K562 (cell line): ENCODE results near the gene PLXNB2. TPM values are rescaled to one million over a fixed set of nuclear protein-coding genes. Genes with fewer than 3 reads are reported as not detected.

Experiments
- CXXC5 ChIP-seq: fragments of 250-450 bp; sonication (Bioruptor Pico); IDR thresholded peaks from 2 replicates; pipeline ENCODE4 v1.8.0; 2022; ENCODE audit warnings: inconsistent platforms, mild to moderate bottlenecking, moderate library complexity
- GATA2 ChIP-seq: sonication (generic); formaldehyde crosslinking; IDR thresholded peaks from 2 replicates; pipeline ENCODE4 v1.4.0; 2020; ENCODE audit warnings: mild to moderate bottlenecking, missing genetic modification reagents
- HIVEP1 ChIP-seq: fragments of 250-450 bp; sonication (Bioruptor Pico); IDR thresholded peaks from 2 replicates; pipeline ENCODE4 v1.4.0; 2020; ENCODE audit warnings: mild to moderate bottlenecking
- KAT2B ChIP-seq: IDR thresholded peaks from one replicate; pipeline ENCODE4 v1.6.1; 2012; ENCODE audit warnings: low read depth, mild to moderate bottlenecking, control low read depth, inconsistent platforms, low read length, moderate library complexity
- KLF1 ChIP-seq: fragments of 450-650 bp; IDR thresholded peaks from 2 replicates; pipeline ENCODE4 v1.6.1; 2016; ENCODE audit warnings: missing genetic modification characterization, missing compliant biosample characterization
- LARP7 ChIP-seq: fragments of 450-650 bp; IDR thresholded peaks from 2 replicates; pipeline ENCODE4 v1.6.1; 2016
- RBM39 ChIP-seq: fragments of 200-400 bp; formaldehyde crosslinking; optimal IDR thresholded peaks from 2 replicates; pipeline ENCODE3; 2018; ENCODE audit warnings: low read depth, low read length
- SMARCB1 ChIP-seq: IDR thresholded peaks from 2 replicates; pipeline ENCODE4 v1.6.1; 2011; ENCODE audit warnings: improper control_type of control experiment, low read depth; ENCODE audit not compliant: insufficient read length
- STAT5B ChIP-seq: fragments of 250-450 bp; sonication (Bioruptor Pico); IDR thresholded peaks from 2 replicates; pipeline ENCODE4 v1.8.0; 2021; ENCODE audit warnings: mild to moderate bottlenecking, inconsistent platforms
- TAF9B ChIP-seq: fragments of 450-650 bp; IDR thresholded peaks from 2 replicates; pipeline ENCODE4 v1.6.1; 2018; ENCODE audit warnings: mild to moderate bottlenecking; ENCODE audit not compliant: partially characterized antibody
- TARDBP ChIP-seq: fragments of 450-650 bp; IDR thresholded peaks from 2 replicates; pipeline ENCODE4 v1.6.1; 2016
- XRCC5 ChIP-seq: fragments of 200-400 bp; formaldehyde crosslinking; IDR thresholded peaks from 2 replicates; pipeline ENCODE4 v1.6.1; 2017; ENCODE audit warnings: low read depth, mild to moderate bottlenecking, low read length
- ZBTB17 ChIP-seq: fragments of 450-650 bp; formaldehyde crosslinking; IDR thresholded peaks from 2 replicates; pipeline ENCODE4 v1.4.0; 2020; ENCODE audit warnings: mild to moderate bottlenecking
- ZFP30 ChIP-seq: fragments of 250-450 bp; sonication (Bioruptor Pico); IDR thresholded peaks from 2 replicates; pipeline ENCODE4 v1.8.0; 2022; ENCODE audit warnings: moderate library complexity, mild to moderate bottlenecking, inconsistent platforms, borderline replicate concordance
- ZFP36 ChIP-seq: fragments of 150-350 bp; IDR thresholded peaks from 2 replicates; pipeline ENCODE4 v1.6.1; 2018; ENCODE audit warnings: low read length, low read depth; ENCODE audit not compliant: partially characterized antibody
- ZNF12 ChIP-seq: sonication (generic); formaldehyde crosslinking; IDR thresholded peaks from 2 replicates; pipeline ENCODE4 v1.4.0; 2020; ENCODE audit warnings: mild to moderate bottlenecking, missing genetic modification reagents
- ZNF224 ChIP-seq: sonication (generic); formaldehyde crosslinking; IDR thresholded peaks from 2 replicates; pipeline ENCODE4 v1.8.0; 2022; ENCODE audit warnings: mild to moderate bottlenecking, missing genetic modification reagents
- ZNF444 ChIP-seq: fragments of 250-450 bp; sonication (Bioruptor Pico); IDR thresholded peaks from 2 replicates; pipeline ENCODE4 v1.4.0; 2020; ENCODE audit warnings: mild to moderate bottlenecking, moderate library complexity
- polyA plus RNA-seq, 8 experiments: library from polyadenylated mRNA; depleted of rRNA in 4 of 8; stranded (reverse) in 5 of 8; unstranded in 3 of 8; fragments of >200 nt; fragmentation: Nextera tagmentation in 2 of 8; fragmentation: Illumina TruSeq in 1 of 8; extraction: Ambion mirVana in 2 of 8; extraction: Trizol in 1 of 8; gene quantifications; 2 replicates each; pipeline versions ENCODE4 v1.2.1 to v1.2.3, GENCODE V29; 2011 to 2014; ENCODE audit warnings: inconsistent platforms in 1 of 8, missing spikeins in 1 of 8
- total RNA-seq, 7 experiments: library from RNA; depleted of rRNA in 6 of 7; stranded (reverse); fragments of >200 nt in 6 of 7; fragmentation: Illumina TruSeq in 2 of 7; extraction: Trizol in 2 of 7; gene quantifications; 2 replicates each; pipeline versions ENCODE4 v1.2.1 to v1.2.3, GENCODE V29; 2011 to 2021; ENCODE audit warnings: low replicate concordance in 1 of 7
- TF ChIP-seq, protein P1 (sequence below), 2 experiments: fragments of 450-650 bp in 1 of 2; sonication (generic) in 1 of 2; formaldehyde crosslinking; conservative IDR thresholded peaks; 2 replicates each; pipeline versions ENCODE4 v1.4.0 to v1.8.1; 2020 to 2022; ENCODE audit warnings: mild to moderate bottlenecking in 1 of 2, missing genetic modification reagents in 1 of 2
- TF ChIP-seq, protein P2 (sequence below): sonication (generic); formaldehyde crosslinking; IDR thresholded peaks from 2 replicates; pipeline ENCODE4 v1.8.1; 2023; ENCODE audit warnings: missing genetic modification reagents, mild to moderate bottlenecking, borderline replicate concordance
- TF ChIP-seq, protein P3 (sequence below), 2 experiments: fragments of 200-800 bp in 1 of 2; sonication (Bioruptor generic) in 1 of 2; sonication (generic) in 1 of 2; formaldehyde crosslinking in 1 of 2; IDR thresholded peaks in 1 of 2; conservative IDR thresholded peaks in 1 of 2; 2 replicates each; pipeline versions ENCODE4 v1.5.0 to v1.6.1; 2016 to 2020; ENCODE audit warnings: missing compliant biosample characterization in 1 of 2, missing genetic modification characterization in 1 of 2, missing genetic modification reagents in 1 of 2

PLXNB2 gene
- total and polyA plus RNA-seq, 9 of the 15 experiments (the other 6 are each of a cell fraction or from before 2014, with no cell fraction given): 0.15 to 45.1 (median 13.6) TPM

- TF ChIP-seq SMARCB1 (no peak), XRCC5 (no peak), TARDBP (no peak), TAF9B (no peak), ZBTB17 (CRISPR knock-in tag) (no peak), ZFP30 (CRISPR knock-in tag) (no peak), KAT2B (no peak), STAT5B (CRISPR knock-in tag) (no peak), RBM39 (no peak), ZNF224 (no peak), LARP7 (no peak), KLF1 (tag) (no peak), ZNF12 (CRISPR knock-in tag) (no peak), CXXC5 (CRISPR knock-in tag) (peak; percentile 64), HIVEP1 (CRISPR knock-in tag) (no peak), ZFP36 (no peak), GATA2 (CRISPR knock-in tag) (no peak), ZNF444 (0 out of 2 replicates have a peak, but pooled peaks have one; percentile 64)
- TF ChIP-seq, protein P1, sequence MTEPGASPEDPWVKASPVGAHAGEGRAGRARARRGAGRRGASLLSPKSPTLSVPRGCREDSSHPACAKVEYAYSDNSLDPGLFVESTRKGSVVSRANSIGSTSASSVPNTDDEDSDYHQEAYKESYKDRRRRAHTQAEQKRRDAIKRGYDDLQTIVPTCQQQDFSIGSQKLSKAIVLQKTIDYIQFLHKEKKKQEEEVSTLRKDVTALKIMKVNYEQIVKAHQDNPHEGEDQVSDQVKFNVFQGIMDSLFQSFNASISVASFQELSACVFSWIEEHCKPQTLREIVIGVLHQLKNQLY (CRISPR knock-in tag; conservative IDR thresholded peaks at IDR 0.05): no peak
- TF ChIP-seq, protein P2, sequence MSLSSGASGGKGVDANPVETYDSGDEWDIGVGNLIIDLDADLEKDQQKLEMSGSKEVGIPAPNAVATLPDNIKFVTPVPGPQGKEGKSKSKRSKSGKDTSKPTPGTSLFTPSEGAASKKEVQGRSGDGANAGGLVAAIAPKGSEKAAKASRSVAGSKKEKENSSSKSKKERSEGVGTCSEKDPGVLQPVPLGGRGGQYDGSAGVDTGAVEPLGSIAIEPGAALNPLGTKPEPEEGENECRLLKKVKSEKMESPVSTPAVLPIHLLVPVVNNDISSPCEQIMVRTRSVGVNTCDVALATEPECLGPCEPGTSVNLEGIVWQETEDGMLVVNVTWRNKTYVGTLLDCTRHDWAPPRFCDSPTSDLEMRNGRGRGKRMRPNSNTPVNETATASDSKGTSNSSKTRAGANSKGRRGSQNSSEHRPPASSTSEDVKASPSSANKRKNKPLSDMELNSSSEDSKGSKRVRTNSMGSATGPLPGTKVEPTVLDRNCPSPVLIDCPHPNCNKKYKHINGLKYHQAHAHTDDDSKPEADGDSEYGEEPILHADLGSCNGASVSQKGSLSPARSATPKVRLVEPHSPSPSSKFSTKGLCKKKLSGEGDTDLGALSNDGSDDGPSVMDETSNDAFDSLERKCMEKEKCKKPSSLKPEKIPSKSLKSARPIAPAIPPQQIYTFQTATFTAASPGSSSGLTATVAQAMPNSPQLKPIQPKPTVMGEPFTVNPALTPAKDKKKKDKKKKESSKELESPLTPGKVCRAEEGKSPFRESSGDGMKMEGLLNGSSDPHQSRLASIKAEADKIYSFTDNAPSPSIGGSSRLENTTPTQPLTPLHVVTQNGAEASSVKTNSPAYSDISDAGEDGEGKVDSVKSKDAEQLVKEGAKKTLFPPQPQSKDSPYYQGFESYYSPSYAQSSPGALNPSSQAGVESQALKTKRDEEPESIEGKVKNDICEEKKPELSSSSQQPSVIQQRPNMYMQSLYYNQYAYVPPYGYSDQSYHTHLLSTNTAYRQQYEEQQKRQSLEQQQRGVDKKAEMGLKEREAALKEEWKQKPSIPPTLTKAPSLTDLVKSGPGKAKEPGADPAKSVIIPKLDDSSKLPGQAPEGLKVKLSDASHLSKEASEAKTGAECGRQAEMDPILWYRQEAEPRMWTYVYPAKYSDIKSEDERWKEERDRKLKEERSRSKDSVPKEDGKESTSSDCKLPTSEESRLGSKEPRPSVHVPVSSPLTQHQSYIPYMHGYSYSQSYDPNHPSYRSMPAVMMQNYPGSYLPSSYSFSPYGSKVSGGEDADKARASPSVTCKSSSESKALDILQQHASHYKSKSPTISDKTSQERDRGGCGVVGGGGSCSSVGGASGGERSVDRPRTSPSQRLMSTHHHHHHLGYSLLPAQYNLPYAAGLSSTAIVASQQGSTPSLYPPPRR: no peak
- TF ChIP-seq, protein P3, sequence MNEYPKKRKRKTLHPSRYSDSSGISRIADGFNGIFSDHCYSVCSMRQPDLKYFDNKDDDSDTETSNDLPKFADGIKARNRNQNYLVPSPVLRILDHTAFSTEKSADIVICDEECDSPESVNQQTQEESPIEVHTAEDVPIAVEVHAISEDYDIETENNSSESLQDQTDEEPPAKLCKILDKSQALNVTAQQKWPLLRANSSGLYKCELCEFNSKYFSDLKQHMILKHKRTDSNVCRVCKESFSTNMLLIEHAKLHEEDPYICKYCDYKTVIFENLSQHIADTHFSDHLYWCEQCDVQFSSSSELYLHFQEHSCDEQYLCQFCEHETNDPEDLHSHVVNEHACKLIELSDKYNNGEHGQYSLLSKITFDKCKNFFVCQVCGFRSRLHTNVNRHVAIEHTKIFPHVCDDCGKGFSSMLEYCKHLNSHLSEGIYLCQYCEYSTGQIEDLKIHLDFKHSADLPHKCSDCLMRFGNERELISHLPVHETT (CRISPR knock-in tag; conservative IDR thresholded peaks at IDR 0.05 in 1 of 2, IDR thresholded peaks at IDR 0.05 in 1 of 2): no peak
Measured at GRCh38 chr22:50261615-50262459, 45.6 kb downstream of the PLXNB2 start, which contains the start of gene MAPK12 (continued).
